ENCODE results near the gene PSMB3. TPM values are rescaled to one million over a fixed set of nuclear protein-coding genes. Genes with fewer than 3 reads are reported as not detected.
A peak's percentile ranks its signal among the peaks of the same experiment; 100 is the strongest.

Gene PSMB3
- total and polyA plus RNA-seq, 5 donors from 2014 or later = 107 to 589 (median 492) TPM

GRCh38 chr17:38733282-38733981, 19.1 kb upstream of the PSMB3 start:
- H3K27me3 Mint-ChIP-seq = no peaks in the 10 kb centered on the region
- no peak overlapping the region for H3K27ac ChIP-seq (ENCODE audit: insufficient read depth, low read length, poor library complexity, severe bottlenecking)
- DNase-seq = no peak
- H3K9me3 Mint-ChIP-seq = peaks cover 0 to 1% (median 0%) of the 10 kb centered on the region in 7 donors
- H3K4me3 Mint-ChIP-seq = peak overlapping the region in 3 of 4 donors; percentile 18 to 98 (median 26)
- ATAC-seq (ENCODE audit: low read depth in 2 of 2) = no peak
- no peaks in the 10 kb centered on the region for H3K36me3 Mint-ChIP-seq
- peaks cover 0 to 63% (median 37%) of the 10 kb centered on the region in 4 donors for H3K4me1 Mint-ChIP-seq
- H3K27ac Mint-ChIP-seq = peak overlapping the region in 1 of 3 donors; percentile 90
- H3K4me1 ChIP-seq (ENCODE audit: control insufficient read depth, insufficient read depth, low read length, poor library complexity, severe bottlenecking) = peaks cover 49% of the 10 kb centered on the region
- H3K27me3 ChIP-seq (ENCODE audit: control insufficient read depth, insufficient read depth, low read length) = no peaks in the 10 kb centered on the region
- no peaks in the 10 kb centered on the region for H3K9me3 ChIP-seq (ENCODE audit: control insufficient read depth in 2 of 2, low read length in 2 of 2)
- H3K36me3 ChIP-seq (ENCODE audit: control insufficient read depth, insufficient read depth, low read length) = no peaks in the 10 kb centered on the region
- H3K4me3 ChIP-seq (ENCODE audit: low read depth, low read length) = no peak overlapping the region

GRCh38 chr17:38733982-38734973, 18.3 kb upstream of the PSMB3 start:
- DNase-seq (peak in 1 of 3 donors; percentile 54), ATAC-seq (ENCODE audit: low read depth in 2 of 2) (no peak)
- Mint-ChIP-seq H3K27ac (peak overlapping the region; percentile 39 to 76 (median 39)), H3K4me3 (peak overlapping the region in 2 of 4 donors; percentile 26 to 78), H3K36me3 (no peaks in the 10 kb centered on the region), H3K4me1 (peaks cover 0 to 55% (median 30%) of the 10 kb centered on the region in 4 donors), H3K27me3 (no peaks in the 10 kb centered on the region), H3K9me3 (peaks cover 0 to 1% (median 0%) of the 10 kb centered on the region in 7 donors)
- Histone ChIP-seq H3K9me3 (ENCODE audit: control insufficient read depth in 2 of 2, low read length in 2 of 2) (no peaks in the 10 kb centered on the region), H3K36me3 (ENCODE audit: control insufficient read depth, insufficient read depth, low read length) (no peaks in the 10 kb centered on the region), H3K27ac (ENCODE audit: insufficient read depth, low read length, poor library complexity, severe bottlenecking) (no peak overlapping the region), H3K27me3 (ENCODE audit: control insufficient read depth, insufficient read depth, low read length) (no peaks in the 10 kb centered on the region), H3K4me3 (ENCODE audit: low read depth, low read length) (no peak overlapping the region), H3K4me1 (ENCODE audit: control insufficient read depth, insufficient read depth, low read length, poor library complexity, severe bottlenecking) (peaks cover 40% of the 10 kb centered on the region)

DNA sequence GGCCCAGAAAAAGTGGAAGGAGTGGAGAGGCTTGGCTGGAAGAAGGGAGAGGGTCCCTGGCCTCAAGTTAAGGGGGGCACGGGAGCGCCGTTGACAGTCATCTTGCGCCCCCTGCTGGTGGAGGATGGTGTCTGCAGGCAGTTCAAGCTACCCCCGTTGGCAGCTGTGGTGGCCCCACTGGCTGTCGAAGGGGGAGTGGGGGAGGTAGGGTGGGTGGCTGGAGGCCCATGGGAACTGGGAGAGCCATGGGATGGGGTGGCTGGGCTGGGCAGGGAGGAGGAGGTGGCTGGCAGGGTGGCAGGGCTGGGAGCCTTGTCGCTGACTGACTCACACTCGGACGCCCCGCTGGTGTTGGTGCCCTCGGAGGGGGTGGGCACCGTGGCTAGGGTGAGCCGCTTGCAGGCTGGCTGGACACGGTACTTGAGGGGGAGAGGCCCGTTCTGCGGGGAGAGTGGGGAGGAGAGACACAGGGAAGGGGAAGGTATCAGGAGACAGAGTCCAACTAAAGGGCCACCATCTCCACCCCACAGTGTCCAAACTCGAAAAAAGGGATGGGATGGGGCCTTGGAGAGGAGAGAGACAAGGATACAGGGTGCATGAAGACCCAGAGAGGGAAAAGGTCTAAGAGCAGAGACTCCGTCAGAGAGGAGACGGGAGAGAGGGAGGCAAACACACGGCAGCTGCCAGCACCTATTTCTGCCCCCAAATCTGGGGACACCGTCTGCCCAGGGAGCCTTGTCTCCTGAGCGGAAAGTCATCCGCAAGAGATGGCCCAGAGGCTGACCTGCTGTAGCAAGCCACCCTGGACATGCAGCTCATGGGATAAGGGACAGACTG, 17.2 kb upstream of the PSMB3 start:
- Mint-ChIP-seq H3K27me3 (no peaks in the 10 kb centered on the region), H3K27ac (peak overlapping the region in 1 of 3 donors; percentile 76), H3K4me3 (peak overlapping the region in 1 of 4 donors; percentile 78), H3K36me3 (no peaks in the 10 kb centered on the region), H3K9me3 (peaks cover 0 to 1% (median 0%) of the 10 kb centered on the region in 7 donors), H3K4me1 (peaks cover 0 to 50% (median 29%) of the 10 kb centered on the region in 4 donors)
- DNase-seq (peak; percentile 57 to 68 (median 66)), ATAC-seq (ENCODE audit: low read depth in 2 of 2) (peak in 1 of 2 donors; percentile 19)
- no peaks in the 10 kb centered on the region for H3K27me3 ChIP-seq (ENCODE audit: control insufficient read depth, insufficient read depth, low read length)
- no peak overlapping the region for H3K4me3 ChIP-seq (ENCODE audit: low read depth, low read length)
- no peaks in the 10 kb centered on the region for H3K36me3 ChIP-seq (ENCODE audit: control insufficient read depth, insufficient read depth, low read length)
- H3K4me1 ChIP-seq (ENCODE audit: control insufficient read depth, insufficient read depth, low read length, poor library complexity, severe bottlenecking) = peaks cover 33% of the 10 kb centered on the region
- no peaks in the 10 kb centered on the region for H3K9me3 ChIP-seq (ENCODE audit: control insufficient read depth in 2 of 2, low read length in 2 of 2)
- no peak overlapping the region for H3K27ac ChIP-seq (ENCODE audit: insufficient read depth, low read length, poor library complexity, severe bottlenecking)

- Mint-ChIP-seq H3K4me1 (peaks cover 0 to 23% (median 13%) of the 10 kb centered on the region in 4 donors), H3K27ac (no peak overlapping the region), H3K4me3 (no peak overlapping the region), H3K9me3 (no peaks in the 10 kb centered on the region), H3K27me3 (no peaks in the 10 kb centered on the region), H3K36me3 (no peaks in the 10 kb centered on the region)
- Histone ChIP-seq H3K27me3 (ENCODE audit: control insufficient read depth, insufficient read depth, low read length) (no peaks in the 10 kb centered on the region), H3K4me3 (ENCODE audit: low read depth, low read length) (no peak overlapping the region), H3K36me3 (ENCODE audit: control insufficient read depth, insufficient read depth, low read length) (no peaks in the 10 kb centered on the region), H3K27ac (ENCODE audit: insufficient read depth, low read length, poor library complexity, severe bottlenecking) (no peak overlapping the region), H3K4me1 (ENCODE audit: control insufficient read depth, insufficient read depth, low read length, poor library complexity, severe bottlenecking) (peaks cover 15% of the 10 kb centered on the region), H3K9me3 (ENCODE audit: control insufficient read depth in 2 of 2, low read length in 2 of 2) (no peaks in the 10 kb centered on the region)
- ATAC-seq (ENCODE audit: low read depth in 2 of 2) = no peak
- DNase-seq = no peak
These were observed 14.4 kb upstream of the PSMB3 start for GRCh38 chr17:38738007-38738662.

- Mint-ChIP-seq H3K4me3 (no peak overlapping the region), H3K9me3 (peaks cover 0 to under 1% (median 0%) of the 10 kb centered on the region in 7 donors), H3K4me1 (peaks cover 0 to 18% (median 10%) of the 10 kb centered on the region in 4 donors), H3K36me3 (no peaks in the 10 kb centered on the region), H3K27ac (no peak overlapping the region), H3K27me3 (no peaks in the 10 kb centered on the region)
- H3K27ac ChIP-seq (ENCODE audit: insufficient read depth, low read length, poor library complexity, severe bottlenecking) = no peak overlapping the region
- peaks cover 15% of the 10 kb centered on the region for H3K4me1 ChIP-seq (ENCODE audit: control insufficient read depth, insufficient read depth, low read length, poor library complexity, severe bottlenecking)
- no peaks in the 10 kb centered on the region for H3K9me3 ChIP-seq (ENCODE audit: control insufficient read depth in 2 of 2, low read length in 2 of 2)
- no peak for DNase-seq
- no peaks in the 10 kb centered on the region for H3K27me3 ChIP-seq (ENCODE audit: control insufficient read depth, insufficient read depth, low read length)
- no peak overlapping the region for H3K4me3 ChIP-seq (ENCODE audit: low read depth, low read length)
- ATAC-seq (ENCODE audit: low read depth in 2 of 2) = no peak
- H3K36me3 ChIP-seq (ENCODE audit: control insufficient read depth, insufficient read depth, low read length) = no peaks in the 10 kb centered on the region
These were observed 13.9 kb upstream of the PSMB3 start for GRCh38 chr17:38738686-38739085.

DNA sequence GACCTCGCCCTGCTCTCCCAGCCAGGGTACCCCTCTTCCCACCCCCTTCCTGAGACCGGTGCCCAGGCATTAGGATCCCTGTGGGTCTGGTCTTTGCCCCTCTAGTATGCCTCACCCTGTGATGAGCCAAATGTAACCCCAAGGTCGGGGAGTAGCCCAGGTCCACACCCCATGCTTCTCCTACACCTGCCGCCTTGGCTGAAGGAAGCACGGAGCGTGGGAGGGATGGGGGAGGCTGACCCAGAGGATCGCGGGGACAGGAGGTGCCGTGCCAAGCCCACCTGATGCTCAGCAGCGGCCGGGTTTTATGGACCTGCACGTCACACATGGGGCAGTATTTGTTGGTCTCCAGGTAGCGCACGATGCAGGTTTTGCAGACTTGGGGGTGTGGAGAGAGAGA, 13.2 kb upstream of the PSMB3 start:
- H3K27me3 Mint-ChIP-seq = no peaks in the 10 kb centered on the region
- H3K27ac Mint-ChIP-seq = no peak overlapping the region
- H3K27ac ChIP-seq (ENCODE audit: insufficient read depth, low read length, poor library complexity, severe bottlenecking) = no peak overlapping the region
- peaks cover 10% of the 10 kb centered on the region for H3K4me1 ChIP-seq (ENCODE audit: control insufficient read depth, insufficient read depth, low read length, poor library complexity, severe bottlenecking)
- DNase-seq (no peak), ATAC-seq (ENCODE audit: low read depth in 2 of 2) (no peak)
- H3K4me3 ChIP-seq (ENCODE audit: low read depth, low read length) = no peak overlapping the region
- H3K4me3 Mint-ChIP-seq = no peak overlapping the region
- no peaks in the 10 kb centered on the region for H3K9me3 ChIP-seq (ENCODE audit: control insufficient read depth in 2 of 2, low read length in 2 of 2)
- no peaks in the 10 kb centered on the region for H3K36me3 ChIP-seq (ENCODE audit: control insufficient read depth, insufficient read depth, low read length)
- peaks cover 0 to 2% (median 0%) of the 10 kb centered on the region in 7 donors for H3K9me3 Mint-ChIP-seq
- peaks cover 0 to 12% (median 5%) of the 10 kb centered on the region in 4 donors for H3K4me1 Mint-ChIP-seq
- H3K36me3 Mint-ChIP-seq = no peaks in the 10 kb centered on the region
- no peaks in the 10 kb centered on the region for H3K27me3 ChIP-seq (ENCODE audit: control insufficient read depth, insufficient read depth, low read length)

DNA sequence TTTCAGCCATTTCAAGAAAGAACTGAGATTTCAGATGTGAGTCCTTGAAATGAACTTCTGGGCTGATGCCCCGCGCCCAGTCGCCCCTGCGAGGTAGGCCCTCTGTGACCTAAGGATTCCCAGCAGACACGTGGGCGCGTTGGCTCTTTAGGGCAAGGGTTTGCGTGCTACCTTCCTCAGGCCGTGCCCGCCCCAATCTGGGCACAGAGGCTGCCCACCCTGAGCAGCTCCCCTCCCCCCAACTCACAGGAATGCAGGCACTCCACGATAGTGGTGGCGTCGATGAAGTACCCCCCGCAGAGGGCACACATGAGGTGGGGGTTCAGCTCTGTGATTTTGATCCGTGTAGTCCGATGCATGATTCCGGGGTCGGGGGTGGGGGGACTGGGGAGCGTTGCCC, 12.5 kb upstream of the PSMB3 start:
- Mint-ChIP-seq H3K27ac (no peak overlapping the region), H3K36me3 (no peaks in the 10 kb centered on the region), H3K9me3 (peaks cover 0 to 2% (median 0%) of the 10 kb centered on the region in 7 donors), H3K4me1 (peaks cover 0 to 4% (median 0%) of the 10 kb centered on the region in 4 donors), H3K27me3 (peaks cover 5% of the 10 kb centered on the region), H3K4me3 (no peak overlapping the region)
- H3K9me3 ChIP-seq (ENCODE audit: control insufficient read depth in 2 of 2, low read length in 2 of 2) = no peaks in the 10 kb centered on the region
- no peak overlapping the region for H3K27ac ChIP-seq (ENCODE audit: insufficient read depth, low read length, poor library complexity, severe bottlenecking)
- peaks cover 4% of the 10 kb centered on the region for H3K4me1 ChIP-seq (ENCODE audit: control insufficient read depth, insufficient read depth, low read length, poor library complexity, severe bottlenecking)
- DNase-seq (no peak), ATAC-seq (ENCODE audit: low read depth in 2 of 2) (no peak)
- no peaks in the 10 kb centered on the region for H3K27me3 ChIP-seq (ENCODE audit: control insufficient read depth, insufficient read depth, low read length)
- no peaks in the 10 kb centered on the region for H3K36me3 ChIP-seq (ENCODE audit: control insufficient read depth, insufficient read depth, low read length)
- no peak overlapping the region for H3K4me3 ChIP-seq (ENCODE audit: low read depth, low read length)
